Colonic mucosa (tissue), 4 donors: ENCODE data around the gene ATAD2B. TPM values are rescaled to one million over a fixed set of nuclear protein-coding genes. Genes with fewer than 3 reads are reported as not detected.

Experiments used
- DNase-seq: peaks from one replicate; pipeline ENCODE4 v3.0.0-alpha.2; 2020
- H3K27ac ChIP-seq: fragments of 200-600 bp; one replicate; pipeline ENCODE4 v1.8.0; 2021
- H3K27me3 ChIP-seq: fragments of 200-600 bp; one replicate; pipeline ENCODE4 v1.8.0; 2021
- H3K36me3 ChIP-seq: fragments of 200-600 bp; one replicate; pipeline ENCODE4 v1.8.0; 2021
- H3K4me1 ChIP-seq: fragments of 200-600 bp; one replicate; pipeline ENCODE4 v1.8.0; 2021; ENCODE audit warnings: mild to moderate bottlenecking
- H3K4me3 ChIP-seq: fragments of 200-600 bp; one replicate; pipeline ENCODE4 v1.8.0; 2021
- H3K9ac ChIP-seq, 2 donors: one replicate each; pipeline ENCODE4 v1.7.0; 2013; ENCODE audit warnings: control low read depth in 2 of 2, low read depth in 2 of 2, low read length in 2 of 2
- H3K9me3 ChIP-seq: fragments of 200-600 bp; one replicate; pipeline ENCODE4 v1.8.0; 2021
- CTCF ChIP-seq: fragments of 200-600 bp; IDR thresholded peaks from one replicate; pipeline ENCODE4 v1.8.0; 2022; ENCODE audit warnings: antibody characterized with exemption, mild to moderate bottlenecking
- intact Hi-C: fragments of 100-400 bp; cut with DNase I; formaldehyde crosslinking; loops from one replicate; pipeline ENCODE4 v1.14.1; 2022
- total RNA-seq, 2 donors: library from RNA; stranded (reverse); fragmentation: NEBNext Ultra II Directional in 1 of 2; extraction: Animal tissue kit (Norgen Biotek cat#: 25700) in 1 of 2; gene quantifications; one replicate each; pipeline ENCODE4 v1.2.1, GENCODE V29; 2021
- donor health status: healthy.
- donor health status: DM: no; HTN: no; CAD: no.
- donor health status: DM: no; HTN: no; CAD: no.

ATAD2B gene
- total RNA-seq, 2 donors from 2014 or later, result 19.2 to 21.7 TPM

DNA sequence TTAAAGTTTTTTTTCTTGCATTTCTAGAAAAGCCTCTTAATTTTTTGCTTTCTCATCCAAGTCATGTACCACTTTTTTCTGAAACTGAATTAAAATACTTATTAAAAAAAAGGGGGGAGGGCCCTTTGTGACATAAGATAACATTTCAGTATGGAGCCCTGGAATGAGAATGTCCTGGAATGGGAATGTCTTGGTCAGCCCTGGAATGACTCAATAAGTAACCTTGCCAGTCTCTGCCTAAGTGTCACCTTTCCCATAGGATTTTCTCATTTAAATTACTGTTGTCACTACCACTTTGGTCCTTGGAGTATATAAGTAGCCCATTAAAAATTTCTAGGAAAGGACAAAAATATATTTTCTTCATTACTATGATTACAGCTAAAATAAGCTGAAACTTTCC lies 18.1 kb upstream of the ATAD2B start:
- intact Hi-C loops, result no loop called here
- Histone ChIP-seq H3K9ac (no peak overlapping the region), H3K36me3 (no peaks in the 10 kb centered on the region), H3K9me3 (no peaks in the 10 kb centered on the region), H3K4me1 (peaks cover 6% of the 10 kb centered on the region), H3K27me3 (no peaks in the 10 kb centered on the region), H3K4me3 (no peak overlapping the region), H3K27ac (no peak overlapping the region)
- no peak for TF ChIP-seq CTCF
- DNase-seq, result no peak

DNA sequence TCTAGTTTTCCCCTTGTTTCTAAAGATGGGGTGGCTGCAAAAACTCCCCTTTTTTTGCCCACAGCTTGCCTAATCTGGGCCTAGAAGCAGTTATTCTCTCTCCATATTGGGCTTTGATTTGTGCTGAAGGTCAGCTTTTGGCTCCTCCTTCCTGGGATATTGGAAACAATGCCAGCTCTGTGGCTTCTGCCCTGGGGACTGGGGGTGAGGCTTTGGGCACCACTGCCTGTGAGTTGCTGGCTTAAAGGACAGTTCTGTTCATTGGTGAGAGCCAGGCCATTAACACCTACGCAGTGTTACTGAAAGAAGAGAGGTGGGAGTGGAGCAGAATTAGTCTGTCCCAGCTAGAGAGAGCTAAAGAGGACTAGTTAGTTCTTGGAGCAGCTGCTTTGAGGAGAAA lies 17.6 kb upstream of the ATAD2B start:
- no peaks in the 10 kb centered on the region for H3K27me3 ChIP-seq
- peaks cover 6% of the 10 kb centered on the region for H3K4me1 ChIP-seq
- H3K36me3 ChIP-seq, result no peaks in the 10 kb centered on the region
- no peak for TF ChIP-seq CTCF
- H3K9ac ChIP-seq, result no peak overlapping the region
- H3K27ac ChIP-seq, result no peak overlapping the region
- H3K9me3 ChIP-seq, result no peaks in the 10 kb centered on the region
- H3K4me3 ChIP-seq, result no peak overlapping the region
- no peak for DNase-seq
- intact Hi-C loops, result no loop called here

- TF ChIP-seq CTCF, result no peak
- Histone ChIP-seq H3K27ac (no peak overlapping the region), H3K4me3 (no peak overlapping the region), H3K9ac (no peak overlapping the region), H3K4me1 (peaks cover 6% of the 10 kb centered on the region), H3K36me3 (no peaks in the 10 kb centered on the region), H3K9me3 (no peaks in the 10 kb centered on the region), H3K27me3 (no peaks in the 10 kb centered on the region)
- intact Hi-C loops, result no loop called here
- no peak for DNase-seq
Observed at GRCh38 chr2:23943666-23944065, 16.7 kb upstream of the ATAD2B start.

- no peaks in the 10 kb centered on the region for H3K9me3 ChIP-seq
- H3K27ac ChIP-seq, result peak overlapping the region; percentile 95
- no peaks in the 10 kb centered on the region for H3K27me3 ChIP-seq
- peak overlapping the region in 1 of 2 donors; percentile 86 for H3K9ac ChIP-seq
- no peak for TF ChIP-seq CTCF
- peak overlapping the region; percentile 74 for H3K4me3 ChIP-seq
- DNase-seq, result no peak
- peaks cover 6% of the 10 kb centered on the region for H3K4me1 ChIP-seq
- intact Hi-C loops, result no loop called here
- no peaks in the 10 kb centered on the region for H3K36me3 ChIP-seq
Observed at GRCh38 chr2:23941644-23942043, 14.7 kb upstream of the ATAD2B start.

DNA sequence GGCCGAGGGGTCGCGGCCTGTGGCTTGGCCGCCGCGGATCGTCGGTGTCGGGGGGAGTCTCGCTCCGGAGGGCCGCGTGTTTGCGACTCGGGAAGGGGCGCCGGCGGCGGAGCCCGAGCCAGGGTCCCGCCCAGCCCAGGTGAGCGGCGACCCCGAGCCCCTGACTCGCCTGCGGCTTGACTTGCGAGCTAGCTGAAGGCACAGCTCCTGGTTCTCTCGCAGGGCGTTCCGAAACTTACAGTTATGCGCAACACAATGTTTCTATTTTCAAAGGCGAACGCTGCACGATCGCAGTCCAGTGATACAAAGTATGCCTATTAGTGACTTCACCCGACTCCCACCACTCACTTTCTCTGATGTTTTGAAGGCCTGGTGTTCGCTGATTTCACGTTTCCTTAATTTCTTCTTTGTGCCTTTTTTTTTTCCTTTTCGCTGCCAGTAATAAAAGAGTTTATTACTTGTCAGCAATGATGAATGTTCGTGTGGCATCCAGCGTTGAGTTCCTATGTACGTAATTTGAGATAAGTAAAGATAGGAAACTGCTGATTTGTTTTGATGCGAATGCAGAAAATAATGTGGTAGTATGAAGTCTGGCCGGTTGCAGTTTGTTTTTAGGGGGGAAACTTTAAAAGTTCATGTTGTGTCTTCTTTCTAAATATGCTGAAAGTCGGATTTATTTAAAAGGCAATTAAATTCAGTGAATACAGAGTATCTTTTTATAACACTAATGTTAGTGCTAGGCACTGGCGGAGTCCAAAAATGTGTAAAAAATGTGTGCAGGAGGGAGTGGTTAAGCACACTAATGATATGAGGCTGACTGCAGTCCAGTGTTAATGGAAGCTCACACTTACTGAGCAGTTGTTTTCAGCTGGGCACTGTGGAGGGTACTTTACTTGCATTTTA lies 14.0 kb upstream of the ATAD2B start:
- peak; percentile 52 for DNase-seq
- peak overlapping the region; percentile 95 for H3K27ac ChIP-seq
- peak overlapping the region; percentile 86 to 90 for H3K9ac ChIP-seq
- intact Hi-C loops, result no loop called here
- no peaks in the 10 kb centered on the region for H3K9me3 ChIP-seq
- peak overlapping the region; percentile 74 for H3K4me3 ChIP-seq
- H3K36me3 ChIP-seq, result no peaks in the 10 kb centered on the region
- no peak for TF ChIP-seq CTCF
- H3K27me3 ChIP-seq, result no peaks in the 10 kb centered on the region
- H3K4me1 ChIP-seq, result peaks cover 6% of the 10 kb centered on the region
